Stimulated activated CD4-positive, alpha-beta T cell treated with anti-CD3 and anti-CD28 coated beads, Interleukin-15, amount 100 ng/mL, for 1 hour (primary cell): ENCODE results near the gene PCED1B.
"Not testable (repeated sequence)": the region's sequence is repeated elsewhere in the genome, so short reads cannot be mapped to it uniquely, and the experiment has no call there.

Source experiments
- DNase-seq, 2 donors: peaks; one replicate each; pipeline ENCODE4 v3.0.0-alpha.2; 2020; ENCODE audit warnings: low read depth in 1 of 2, low spot score in 1 of 2

PCED1B gene

GRCh38 chr12:47205532-47206449 lies 126.4 kb downstream of the PCED1B start:
- no peak for DNase-seq

- no peak for DNase-seq
Measured at GRCh38 chr12:47206450-47207339, 127.3 kb downstream of the PCED1B start.

- no peak for DNase-seq
Measured at GRCh38 chr12:47207340-47207717, 127.9 kb downstream of the PCED1B start.

- DNase-seq: no peak
Measured at GRCh38 chr12:47207829-47208248, 128.4 kb downstream of the PCED1B start.

- DNase-seq: no peak
Measured at GRCh38 chr12:47209014-47209413, 129.6 kb downstream of the PCED1B start.

GRCh38 chr12:47210776-47211175 lies 131.4 kb downstream of the PCED1B start:
- DNase-seq: no peak

- DNase-seq: no peak
Measured at GRCh38 chr12:47212701-47213039, 133.2 kb downstream of the PCED1B start.

- no peak for DNase-seq
Measured at GRCh38 chr12:47213396-47213795, 134.0 kb downstream of the PCED1B start.

- no peak for DNase-seq
Measured at GRCh38 chr12:47214001-47214619, 134.7 kb downstream of the PCED1B start.

GRCh38 chr12:47214771-47215170 lies 135.3 kb downstream of the PCED1B start:
- no peak for DNase-seq

- peak; percentile 33 to 49 for DNase-seq
Measured at GRCh38 chr12:47216150-47216677, 136.8 kb downstream of the PCED1B start.

- not testable (repeated sequence) for DNase-seq
Measured at GRCh38 chr12:47217595-47217869, 138.1 kb downstream of the PCED1B start.

- no peak for DNase-seq
Measured at GRCh38 chr12:47218191-47218654, 138.8 kb downstream of the PCED1B start.

- DNase-seq: no peak
Measured at GRCh38 chr12:47219243-47219642, 139.8 kb downstream of the PCED1B start.

GRCh38 chr12:47221256-47222023 lies 142.0 kb downstream of the PCED1B start:
- no peak for DNase-seq

GRCh38 chr12:47222520-47223030 lies 143.2 kb downstream of the PCED1B start:
- DNase-seq: no peak

- DNase-seq: no peak
Measured at GRCh38 chr12:47223031-47223847, 143.8 kb downstream of the PCED1B start.

- no peak for DNase-seq
Measured at GRCh38 chr12:47223848-47224213, 144.4 kb downstream of the PCED1B start.

GRCh38 chr12:47224563-47225133 lies 145.2 kb downstream of the PCED1B start:
- no peak for DNase-seq
